ENCODE results near the gene GSTM3. TPM values are rescaled to one million over a fixed set of nuclear protein-coding genes. Genes with fewer than 3 reads are reported as not detected.

The GSTM3 gene
- total and polyA plus RNA-seq, 2 experiments from 2014 or later = 30.0 to 75.2 TPM

DNA sequence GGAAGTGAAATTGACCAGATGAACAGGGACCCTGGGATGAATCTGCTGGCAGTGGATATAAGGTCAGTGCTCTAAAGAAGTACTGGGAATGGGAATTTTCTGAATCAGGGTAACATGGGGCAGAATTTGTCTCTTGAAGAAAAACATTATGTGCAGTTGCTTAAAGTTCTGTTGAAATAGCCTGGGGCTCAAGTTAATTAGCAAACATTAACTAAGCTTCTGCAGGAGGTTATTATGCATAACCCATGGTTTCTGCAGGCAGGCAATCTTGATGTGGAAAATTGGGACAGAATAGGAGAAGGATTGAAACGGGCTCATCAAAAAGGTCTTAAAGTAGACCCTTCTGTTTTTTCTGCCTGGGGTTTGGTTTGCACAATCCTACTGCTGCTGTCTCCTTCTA lies 14.8 kb downstream of the GSTM3 start:
- Histone ChIP-seq H3K79me2 (ENCODE audit: insufficient read depth) (no peaks in the 10 kb centered on the region), H2AFZ (no peak overlapping the region), H3K27me3 (replicated peaks; ENCODE audit: insufficient read depth) (no peaks in the 10 kb centered on the region), H3K9me3 (ENCODE audit: low read depth) (no peaks in the 10 kb centered on the region), H4K20me1 (ENCODE audit: insufficient read depth) (no peaks in the 10 kb centered on the region), H3K4me3 (no peak overlapping the region), H3F3A (ENCODE audit: insufficient read depth) (no peaks in the 10 kb centered on the region), H3K27ac (no peak overlapping the region), H3K9ac (no peak overlapping the region), H3K4me2 (ENCODE audit: unreplicated experiment) (no peak overlapping the region), H3K9me2 (ENCODE audit: insufficient read depth) (no peaks in the 10 kb centered on the region), H3K4me1 (ENCODE audit: insufficient read depth) (peaks cover 7% of the 10 kb centered on the region; the same call in 1 of the 2 replicates), H3K36me3 (ENCODE audit: low read depth) (no peaks in the 10 kb centered on the region)
- WGBS, 2 experiments (ENCODE audit: low coverage in 1 of 2, low lambda C conversion rate in 2 of 2, missing lambda C conversion rate in 2 of 2) = 29 to 35% methylated on average over 1 of the region's 1 CpG
- TF ChIP-seq EZH2 (IDR thresholded peaks at IDR 0.05; ENCODE audit: insufficient read depth, poor library complexity, severe bottlenecking) = no peak
- no peak for TF ChIP-seq EZH2phosphoT487 (IDR thresholded peaks at IDR 0.05; ENCODE audit: insufficient read depth, low read depth)
- DNase-seq = no peak
- in situ Hi-C loops (cut with MboI) = loop anchor here (10.0 kb wide), 1 partner anchor 181 kb away; the partner anchor contains the start of gene GNAI3

- in situ Hi-C loops (cut with MboI) = loop anchor here (10.0 kb wide), 1 partner anchor 181 kb away; the partner anchor contains the start of gene GNAI3
- TF ChIP-seq EZH2 (IDR thresholded peaks at IDR 0.05; ENCODE audit: insufficient read depth, poor library complexity, severe bottlenecking) (no peak), EZH2phosphoT487 (IDR thresholded peaks at IDR 0.05; ENCODE audit: insufficient read depth, low read depth) (no peak)
These were observed 15.3 kb downstream of the GSTM3 start for GRCh38 chr1:109725510-109725909.

GRCh38 chr1:109724933-109725332 lies 15.9 kb downstream of the GSTM3 start:
- 84 to 92% methylated on average over 4 to 5 of the region's 5 CpGs for WGBS, 2 experiments (ENCODE audit: low coverage in 1 of 2, low lambda C conversion rate in 2 of 2, missing lambda C conversion rate in 2 of 2)
- Histone ChIP-seq H3K27me3 (replicated peaks; ENCODE audit: insufficient read depth) (no peaks in the 10 kb centered on the region), H3K36me3 (ENCODE audit: low read depth) (no peaks in the 10 kb centered on the region), H3K27ac (no peak overlapping the region), H3F3A (ENCODE audit: insufficient read depth) (peaks cover 1% of the 10 kb centered on the region), H2AFZ (no peak overlapping the region), H3K4me2 (ENCODE audit: unreplicated experiment) (no peak overlapping the region), H3K9me3 (ENCODE audit: low read depth) (no peaks in the 10 kb centered on the region), H3K9me2 (ENCODE audit: insufficient read depth) (no peaks in the 10 kb centered on the region), H3K4me1 (ENCODE audit: insufficient read depth) (peaks cover 8% of the 10 kb centered on the region), H3K79me2 (ENCODE audit: insufficient read depth) (no peaks in the 10 kb centered on the region), H4K20me1 (ENCODE audit: insufficient read depth) (no peaks in the 10 kb centered on the region), H3K4me3 (no peak overlapping the region), H3K9ac (no peak overlapping the region)
- TF ChIP-seq EZH2phosphoT487 (IDR thresholded peaks at IDR 0.05; ENCODE audit: insufficient read depth, low read depth) = no peak
- TF ChIP-seq EZH2 (IDR thresholded peaks at IDR 0.05; ENCODE audit: insufficient read depth, poor library complexity, severe bottlenecking) = no peak
- in situ Hi-C loops (cut with MboI) = loop anchor here (10.0 kb wide), 1 partner anchor 180 kb away; the partner anchor contains the start of gene GNAI3
- no peak for DNase-seq

More at GRCh38 chr1:109725510-109725909, 15.3 kb downstream of the GSTM3 start:
- no peak overlapping the region for H3K9ac ChIP-seq
- no peaks in the 10 kb centered on the region for H4K20me1 ChIP-seq (ENCODE audit: insufficient read depth)
- 73 to 83% methylated on average over 4 of the region's 4 CpGs for WGBS, 2 experiments (ENCODE audit: low coverage in 1 of 2, low lambda C conversion rate in 2 of 2, missing lambda C conversion rate in 2 of 2)
- no peaks in the 10 kb centered on the region for H3F3A ChIP-seq (ENCODE audit: insufficient read depth)
- no peak overlapping the region for H3K4me3 ChIP-seq
- no peaks in the 10 kb centered on the region for H3K9me3 ChIP-seq (ENCODE audit: low read depth)
- DNase-seq = no peak
- no peak overlapping the region for H2AFZ ChIP-seq
- no peak overlapping the region for H3K4me2 ChIP-seq (ENCODE audit: unreplicated experiment)
- no peak overlapping the region for H3K27ac ChIP-seq
- H3K27me3 ChIP-seq (replicated peaks; ENCODE audit: insufficient read depth) = no peaks in the 10 kb centered on the region
- no peaks in the 10 kb centered on the region for H3K9me2 ChIP-seq (ENCODE audit: insufficient read depth)
- no peaks in the 10 kb centered on the region for H3K79me2 ChIP-seq (ENCODE audit: insufficient read depth)
- no peaks in the 10 kb centered on the region for H3K36me3 ChIP-seq (ENCODE audit: low read depth)
- peaks cover 7% of the 10 kb centered on the region; the same call in 1 of the 2 replicates for H3K4me1 ChIP-seq (ENCODE audit: insufficient read depth)

GRCh38 chr1:109722908-109723691 lies 17.7 kb downstream of the GSTM3 start:
- Histone ChIP-seq H4K20me1 (ENCODE audit: insufficient read depth) (no peaks in the 10 kb centered on the region), H3F3A (ENCODE audit: insufficient read depth) (peaks cover 19% of the 10 kb centered on the region), H3K9ac (no peak overlapping the region), H3K36me3 (ENCODE audit: low read depth) (no peaks in the 10 kb centered on the region), H3K79me2 (ENCODE audit: insufficient read depth) (no peaks in the 10 kb centered on the region), H2AFZ (0 out of 2 replicates have a peak overlapping the region, but pooled peaks have one; percentile 47), H3K27ac (no peak overlapping the region), H3K4me1 (ENCODE audit: insufficient read depth) (peaks cover 23% of the 10 kb centered on the region), H3K9me3 (ENCODE audit: low read depth) (no peaks in the 10 kb centered on the region), H3K4me2 (ENCODE audit: unreplicated experiment) (no peak overlapping the region), H3K27me3 (replicated peaks; ENCODE audit: insufficient read depth) (no peaks in the 10 kb centered on the region), H3K4me3 (no peak overlapping the region), H3K9me2 (ENCODE audit: insufficient read depth) (no peaks in the 10 kb centered on the region)
- WGBS, 2 experiments (ENCODE audit: low coverage in 1 of 2, low lambda C conversion rate in 2 of 2, missing lambda C conversion rate in 2 of 2) = 66 to 71% methylated on average over 7 of the region's 7 CpGs
- peak; percentile 21 for DNase-seq
- in situ Hi-C loops (cut with MboI) = loop anchor here (10.0 kb wide), 1 partner anchor 178 kb away; the partner anchor contains the start of gene GNAI3
- TF ChIP-seq EZH2 (IDR thresholded peaks at IDR 0.05; ENCODE audit: insufficient read depth, poor library complexity, severe bottlenecking) (no peak), EZH2phosphoT487 (IDR thresholded peaks at IDR 0.05; ENCODE audit: insufficient read depth, low read depth) (no peak)
